GM19397 (cell line): ENCODE data around the gene PDGFB.

ENCODE experiments used
- ATAC-seq: cut with Tn5 transposase; IDR thresholded peaks from one replicate; pipeline ENCODE4 v1.9.1; 2021; ENCODE audit warnings: mild to moderate bottlenecking, moderate library complexity; ENCODE audit not compliant: unreplicated experiment

PDGFB gene

DNA sequence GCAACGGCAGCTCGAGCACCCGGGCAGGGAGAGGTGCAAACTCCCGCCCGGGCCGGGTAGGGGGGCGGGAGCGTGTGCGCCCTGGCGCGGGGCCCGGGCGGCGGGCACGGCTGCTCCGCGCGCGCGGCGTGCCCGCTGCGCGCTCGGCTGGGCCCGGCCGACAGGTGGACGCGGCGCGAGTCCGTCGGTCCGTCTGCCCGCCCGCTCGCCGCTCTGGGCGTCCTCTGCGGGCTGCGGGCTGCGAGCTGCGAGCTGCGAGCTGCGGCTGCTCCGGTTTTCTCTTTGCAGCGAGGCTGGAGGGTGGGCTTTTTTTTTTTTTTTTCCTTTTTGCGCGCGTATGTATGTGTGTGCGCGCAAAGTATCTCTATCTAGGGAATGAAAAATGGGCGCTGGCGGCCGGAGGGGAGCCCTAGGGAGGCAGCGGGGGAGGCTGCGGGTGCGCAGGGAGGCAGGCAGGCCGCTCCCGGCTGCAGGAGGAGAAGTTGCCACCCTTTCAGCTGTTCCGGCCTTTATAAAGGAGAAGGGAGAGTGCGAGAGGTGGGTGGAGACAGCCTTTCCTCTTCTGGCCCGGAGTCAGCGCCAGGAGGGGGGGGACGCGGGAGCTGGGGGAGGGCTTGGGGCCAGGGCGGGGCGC is at the start of gene PDGFB:
PDGFB (minus strand) TSS at position 487 of the 634 bp plus-strand sequence. CDS start 1,019 bp downstream, outside the sequence.
- ATAC-seq, result no peak

DNA sequence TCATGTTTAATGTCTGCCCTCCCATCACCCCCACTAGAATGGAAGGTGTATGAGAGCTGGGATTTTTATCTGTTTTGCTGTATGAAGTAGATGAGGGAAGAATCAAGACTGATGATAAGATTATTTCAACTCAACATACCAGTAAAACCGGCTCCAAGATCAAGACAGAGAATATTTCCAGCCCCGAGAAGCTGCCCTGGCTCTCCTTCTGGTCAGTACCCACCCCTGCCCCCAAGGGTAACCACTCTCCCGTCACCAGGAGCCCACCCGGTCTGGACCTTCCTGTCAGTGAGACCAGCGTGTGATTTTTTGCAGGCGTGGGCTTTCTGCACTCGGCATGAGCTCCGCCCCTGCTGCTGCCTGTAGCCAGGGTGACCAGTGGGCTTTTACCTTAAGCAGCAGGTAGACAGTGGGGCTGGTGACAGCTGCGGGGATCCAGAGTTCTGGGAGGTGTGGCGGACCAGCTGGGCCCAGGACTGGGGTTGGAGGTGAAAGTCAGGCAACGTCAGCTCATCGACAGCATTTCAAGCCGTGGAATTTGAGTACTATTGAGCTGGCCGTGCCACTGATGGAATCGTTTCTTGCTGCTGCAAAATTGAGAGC is 49.1 kb upstream of the PDGFB start:
- no peak for ATAC-seq

DNA sequence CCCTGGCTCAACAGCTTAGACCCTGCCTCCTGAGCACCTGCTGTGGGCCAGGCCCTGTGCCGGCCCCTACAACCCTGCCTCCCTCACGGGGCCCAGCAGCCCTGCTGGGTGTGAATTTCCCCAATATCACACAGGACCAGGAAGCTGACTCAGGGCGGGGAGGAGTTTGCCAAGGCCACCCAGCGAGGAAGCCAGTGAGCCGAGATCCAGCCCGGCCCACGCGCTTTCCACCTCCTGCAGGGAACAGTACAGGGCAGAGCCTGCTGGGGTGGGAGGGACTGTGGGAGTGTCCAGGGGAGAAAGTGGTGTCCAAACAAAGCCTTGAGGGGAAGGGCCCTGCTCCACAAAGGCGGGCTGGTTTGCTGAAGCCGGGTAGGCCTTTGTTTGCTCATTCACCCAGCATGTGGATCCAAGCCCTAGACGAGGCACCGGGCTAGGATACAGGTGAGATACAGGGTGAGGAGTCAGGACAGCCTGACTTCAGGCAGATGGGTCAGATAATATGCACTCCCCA is 47.8 kb upstream of the PDGFB start:
- no peak for ATAC-seq

- no peak for ATAC-seq
Measured at GRCh38 chr22:39292031-39292462, 47.3 kb upstream of the PDGFB start.

DNA sequence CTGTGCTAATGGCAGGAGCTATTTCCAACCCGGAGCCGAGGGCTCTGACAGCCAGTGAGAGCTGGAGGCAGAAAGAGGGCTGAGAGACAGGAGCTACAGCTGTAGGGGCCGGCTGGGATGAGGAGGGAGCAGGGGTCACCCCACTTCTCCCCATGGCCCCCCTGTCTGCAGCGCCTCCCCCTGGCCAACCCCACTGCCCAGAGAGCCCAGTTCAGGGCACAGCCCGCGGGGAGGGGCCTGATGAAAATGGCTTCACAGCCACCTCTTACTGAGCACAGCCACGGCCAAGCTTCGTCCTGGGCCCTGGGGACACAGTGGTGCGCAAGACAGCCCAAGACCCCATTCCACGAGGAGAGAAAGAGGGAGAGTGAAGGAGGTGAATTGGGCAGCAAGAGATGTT is 46.7 kb upstream of the PDGFB start:
- ATAC-seq, result no peak

DNA sequence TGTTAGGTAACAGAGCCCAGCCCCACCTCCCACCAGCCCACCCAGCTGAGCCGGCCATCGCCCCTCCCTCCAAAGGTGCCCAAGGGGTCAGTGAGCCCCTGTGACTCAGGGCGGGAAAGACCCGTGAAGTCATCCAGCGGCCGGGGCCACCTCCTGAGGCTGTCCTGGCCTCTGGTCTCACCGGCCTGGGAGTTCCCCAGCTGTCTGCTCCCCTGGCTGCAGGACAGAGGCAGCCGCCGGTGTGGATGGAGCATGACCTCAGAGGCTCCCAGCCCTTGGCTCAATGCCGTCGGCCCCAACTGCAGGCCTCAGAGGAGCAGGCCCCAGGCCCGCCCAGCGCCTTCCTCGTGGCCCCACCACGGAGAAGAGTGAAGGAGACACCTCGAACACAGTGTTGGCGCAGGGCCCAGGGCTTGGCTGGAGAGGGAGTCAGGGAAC is 46.0 kb upstream of the PDGFB start:
- no peak for ATAC-seq

- ATAC-seq, result no peak
Measured at GRCh38 chr22:39289975-39290720, 45.4 kb upstream of the PDGFB start.

- ATAC-seq, result no peak
Measured at GRCh38 chr22:39289533-39289932, 44.8 kb upstream of the PDGFB start.

DNA sequence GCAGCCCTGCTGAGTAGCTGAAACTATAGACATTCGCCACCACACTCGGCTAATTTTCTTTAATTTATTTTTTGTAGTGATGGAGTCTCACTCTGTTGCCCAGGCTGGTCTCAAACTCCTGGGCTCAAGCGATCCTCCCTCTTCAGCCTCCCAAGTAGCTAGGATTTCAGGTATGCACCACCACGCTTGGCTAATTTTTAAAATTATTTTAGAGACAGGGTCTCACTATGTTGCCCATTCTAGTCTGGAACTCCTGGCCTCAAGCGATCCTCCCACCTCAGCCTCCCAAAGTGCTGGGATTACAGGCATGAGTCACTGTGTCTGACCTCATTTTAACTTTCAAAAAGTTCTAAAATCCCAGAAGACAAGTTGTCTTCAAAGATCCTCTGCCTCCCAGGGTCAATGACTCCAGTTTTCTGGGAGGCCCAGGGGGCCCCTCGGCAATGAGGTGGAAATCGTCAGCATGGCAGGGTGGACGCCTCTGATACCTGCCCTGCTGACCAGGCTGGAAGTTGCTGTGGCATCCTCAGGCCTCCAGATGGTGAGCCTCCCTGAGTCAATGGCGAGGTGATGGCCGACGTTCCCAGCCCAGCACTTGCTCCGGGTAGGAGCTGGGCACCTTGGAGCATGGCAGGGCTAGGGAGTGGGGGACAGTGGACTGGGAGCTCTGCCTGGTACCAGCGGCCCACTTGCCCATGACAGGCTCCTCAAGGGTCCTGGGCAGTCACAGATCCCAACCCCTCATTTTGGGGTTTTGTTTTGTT is 43.5 kb upstream of the PDGFB start:
- no peak for ATAC-seq

- no peak for ATAC-seq
Measured at GRCh38 chr22:39287076-39287725, 42.4 kb upstream of the PDGFB start.

DNA sequence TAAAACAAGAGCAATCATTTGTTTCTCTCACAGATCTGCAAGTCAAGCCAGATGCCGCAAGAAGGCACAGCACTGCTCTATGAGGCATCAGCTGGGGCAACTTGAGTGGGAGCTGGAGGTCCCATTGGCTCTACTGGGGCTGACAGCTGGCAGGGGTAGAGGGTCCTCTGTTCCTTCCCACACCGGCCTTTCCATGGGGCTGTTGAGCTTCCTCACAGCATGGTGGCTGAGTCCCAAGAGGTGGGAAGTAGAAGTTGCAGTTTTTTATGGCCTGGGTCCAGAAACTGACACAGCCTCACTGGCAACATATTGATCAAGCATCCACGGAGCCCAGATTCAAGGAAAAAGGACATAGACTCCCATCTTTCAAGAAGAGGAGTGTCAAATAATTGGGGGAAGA is 40.2 kb upstream of the PDGFB start:
- ATAC-seq, result no peak

GRCh38 chr22:39284142-39284980 is 39.6 kb upstream of the PDGFB start:
- ATAC-seq, result no peak

- ATAC-seq, result no peak
Measured at GRCh38 chr22:39283322-39284141, 38.8 kb upstream of the PDGFB start.

GRCh38 chr22:39282645-39283321 is 38.0 kb upstream of the PDGFB start:
- ATAC-seq, result no peak

DNA sequence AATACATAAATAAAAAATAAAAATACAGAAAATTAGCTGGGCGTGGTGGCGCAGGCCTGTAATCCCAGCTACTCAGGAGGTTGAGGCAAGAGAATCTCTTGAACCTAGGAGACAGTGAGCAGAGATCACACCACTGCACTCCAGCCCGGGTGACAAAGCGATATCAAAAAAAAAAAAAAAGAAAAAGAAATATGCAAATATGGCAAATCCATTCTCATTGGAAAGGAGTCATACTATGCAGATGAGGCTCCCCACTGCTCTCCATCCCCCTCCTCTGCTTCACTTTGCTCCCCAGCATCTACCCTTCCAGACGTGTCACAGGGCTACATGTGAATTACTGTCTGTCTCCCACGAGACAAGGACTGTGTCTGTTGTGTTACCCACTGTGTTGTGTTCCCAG is 36.3 kb upstream of the PDGFB start:
- ATAC-seq, result no peak

DNA sequence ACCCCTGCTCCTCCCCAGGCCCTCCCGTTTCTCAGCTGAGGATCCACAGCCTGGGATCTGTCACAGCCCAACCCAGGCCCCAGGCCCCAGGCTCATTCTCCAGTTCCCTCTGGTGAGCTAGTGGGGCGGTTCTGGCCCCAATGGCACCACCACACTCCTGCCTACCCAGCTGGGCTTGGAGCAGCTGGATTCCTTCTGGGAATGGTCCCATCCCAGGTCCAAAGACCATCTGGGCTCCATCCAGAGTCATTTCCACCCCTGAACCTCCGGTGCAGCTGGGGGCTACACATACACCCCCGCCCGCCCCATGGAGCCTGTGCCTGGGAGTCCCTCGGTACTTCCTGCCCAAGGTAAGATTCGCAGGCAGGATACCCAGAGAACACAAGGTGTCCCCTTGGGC is 35.5 kb upstream of the PDGFB start:
- no peak for ATAC-seq

DNA sequence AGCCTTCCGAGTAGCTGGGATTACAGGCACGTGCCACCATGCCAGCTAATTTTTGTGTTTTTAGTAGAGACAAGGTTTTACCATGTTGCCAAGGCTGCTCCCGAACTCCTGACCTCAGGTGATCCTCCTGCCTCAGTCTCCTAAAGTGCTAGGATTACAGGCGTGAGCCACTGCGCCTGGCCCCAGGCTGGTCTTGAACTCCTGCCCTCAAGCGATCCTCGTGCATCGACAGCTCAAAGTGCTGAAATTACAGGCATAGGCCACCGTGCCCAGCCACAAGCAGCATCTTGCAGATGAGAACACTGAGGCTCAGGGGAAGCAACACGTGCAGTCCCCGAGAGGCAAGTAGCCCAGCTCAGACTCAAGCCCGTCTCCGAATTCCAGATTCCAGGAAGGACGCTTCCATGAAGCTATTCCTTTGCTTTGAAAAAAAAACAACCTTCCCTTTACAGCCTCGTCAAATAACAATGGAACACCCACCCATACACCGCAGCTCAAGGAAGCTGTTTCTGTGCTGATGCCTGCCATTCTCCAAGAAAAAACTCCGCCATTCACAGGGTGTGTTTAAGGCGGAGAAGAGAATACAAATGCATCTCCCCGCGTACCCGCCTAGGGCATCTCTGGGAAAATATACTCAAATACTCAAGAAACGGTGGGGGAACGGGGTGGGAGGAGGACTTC is 34.5 kb upstream of the PDGFB start:
- ATAC-seq, result no peak

DNA sequence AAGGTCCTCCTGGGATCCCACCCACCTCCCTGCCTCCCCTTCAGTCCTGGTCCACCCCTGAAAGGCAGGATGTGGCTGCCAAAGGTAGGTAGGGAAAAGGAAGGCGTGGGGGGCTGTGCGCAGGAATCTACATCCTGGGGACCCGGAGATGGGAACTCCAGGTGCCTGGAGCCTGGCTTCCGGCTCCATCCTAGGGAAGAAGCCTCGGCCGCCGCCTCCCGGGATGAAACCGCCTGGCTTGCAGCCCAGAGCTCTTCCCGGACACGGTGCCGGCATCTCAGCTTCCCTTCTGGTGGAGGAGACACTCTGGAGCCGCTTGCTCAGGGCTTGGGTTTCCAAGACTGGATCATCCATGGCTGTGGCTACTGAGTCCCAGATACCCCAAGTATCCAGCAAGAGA is 33.3 kb upstream of the PDGFB start:
- no peak for ATAC-seq
